ENCODE data around the gene LRRC25. TPM values are rescaled to one million over a fixed set of nuclear protein-coding genes. Genes with fewer than 3 reads are reported as not detected.

LRRC25 gene
- total RNA-seq, result 8.2 TPM

- intact Hi-C loops (cut with DNase I), result no loop called here
- ATAC-seq, result peak; percentile 64
- DNase-seq (ENCODE audit: low spot score), result peak; percentile 70
Observed at GRCh38 chr19:18397242-18398202, at the start of gene LRRC25. Gene LRRC25, minus strand, starts transcription at chr19:18397622. Its CDS starts 659 bp downstream, at chr19:18396963.

- ATAC-seq (no peak), DNase-seq (ENCODE audit: low spot score) (no peak)
- intact Hi-C loops (cut with DNase I), result no loop called here
Observed at GRCh38 chr19:18446811-18447359, 49.5 kb upstream of the LRRC25 start.

- ATAC-seq (no peak), DNase-seq (ENCODE audit: low spot score) (no peak)
Observed at GRCh38 chr19:18446145-18446810, 48.9 kb upstream of the LRRC25 start.

GRCh38 chr19:18445262-18445948, 48.0 kb upstream of the LRRC25 start:
- DNase-seq (ENCODE audit: low spot score) (no peak), ATAC-seq (no peak)
- intact Hi-C loops (cut with DNase I), result no loop called here

More at GRCh38 chr19:18446145-18446810, 48.9 kb upstream of the LRRC25 start:
- intact Hi-C loops (cut with DNase I), result no loop called here

GRCh38 chr19:18444513-18444912, 47.1 kb upstream of the LRRC25 start:
- intact Hi-C loops (cut with DNase I), result no loop called here
- ATAC-seq (no peak), DNase-seq (ENCODE audit: low spot score) (no peak)

- DNase-seq (ENCODE audit: low spot score) (no peak), ATAC-seq (no peak)
- intact Hi-C loops (cut with DNase I), result no loop called here
Observed at GRCh38 chr19:18443831-18444230, 46.4 kb upstream of the LRRC25 start.

- intact Hi-C loops (cut with DNase I), result no loop called here
- no peak for DNase-seq (ENCODE audit: low spot score)
- no peak for ATAC-seq
Observed at GRCh38 chr19:18443406-18443805, 46.0 kb upstream of the LRRC25 start.

GRCh38 chr19:18442941-18443340, 45.5 kb upstream of the LRRC25 start:
- intact Hi-C loops (cut with DNase I), result no loop called here
- ATAC-seq (no peak), DNase-seq (ENCODE audit: low spot score) (no peak)

GRCh38 chr19:18441804-18442788, 44.7 kb upstream of the LRRC25 start:
- ATAC-seq, result no peak

GRCh38 chr19:18440936-18441803, 43.7 kb upstream of the LRRC25 start:
- DNase-seq (ENCODE audit: low spot score) (no peak), ATAC-seq (no peak)
- intact Hi-C loops (cut with DNase I), result no loop called here

More at GRCh38 chr19:18441804-18442788, 44.7 kb upstream of the LRRC25 start:
- intact Hi-C loops (cut with DNase I), result no loop called here
- no peak for DNase-seq (ENCODE audit: low spot score)

- DNase-seq (ENCODE audit: low spot score), result no peak
- intact Hi-C loops (cut with DNase I), result no loop called here
- no peak for ATAC-seq
Observed at GRCh38 chr19:18440415-18440877, 43.0 kb upstream of the LRRC25 start.

- ATAC-seq (no peak), DNase-seq (ENCODE audit: low spot score) (no peak)
- intact Hi-C loops (cut with DNase I), result no loop called here
Observed at GRCh38 chr19:18439910-18440237, 42.5 kb upstream of the LRRC25 start.

GRCh38 chr19:18439025-18439909, 41.8 kb upstream of the LRRC25 start:
- DNase-seq (ENCODE audit: low spot score) (no peak), ATAC-seq (peak; percentile 0)
- intact Hi-C loops (cut with DNase I), result no loop called here

GRCh38 chr19:18438331-18439024, 41.1 kb upstream of the LRRC25 start:
- peak; percentile 39 for ATAC-seq
- no peak for DNase-seq (ENCODE audit: low spot score)
- intact Hi-C loops (cut with DNase I), result no loop called here

GRCh38 chr19:18437491-18438330, 40.3 kb upstream of the LRRC25 start, which contains the start of gene ISYNA1:
Gene ISYNA1, minus strand, starts transcription at chr19:18438133. Its CDS starts 154 bp downstream, at chr19:18437979.
- intact Hi-C loops (cut with DNase I), result no loop called here
- no peak for DNase-seq (ENCODE audit: low spot score)
- peak; percentile 47 for ATAC-seq

Measured in sciatic nerve (tissue), 2 donors.